ENCODE measurements around the gene MTRFR. TPM values are rescaled to one million over a fixed set of nuclear protein-coding genes. Genes with fewer than 3 reads are reported as not detected.
"Not testable (repeated sequence)": the region's sequence is repeated elsewhere in the genome, so short reads cannot be mapped to it uniquely, and the experiment has no call there.

The MTRFR gene
- total and polyA plus RNA-seq, 2 donors (not counting 3 experiments of a cell fraction or from before 2014, with no cell fraction given), result 9.1 to 14.4 TPM

GRCh38 chr12:123207815-123208214, 25.4 kb upstream of the MTRFR start:
- H3K79me2 ChIP-seq (ENCODE audit: control insufficient read depth, insufficient read depth, low read length); H3K4me3 ChIP-seq (replicated peaks in 1 of 3; ENCODE audit: insufficient read depth in 1 of 3, low read depth in 1 of 3, low read length in 3 of 3); H3K36me3 ChIP-seq (ENCODE audit: control insufficient read depth in 2 of 2, extremely low read depth in 1 of 2, insufficient read depth in 2 of 2, low read length in 2 of 2); DNase-seq (ENCODE audit: low read depth, low spot score); H2AFZ ChIP-seq (ENCODE audit: low read depth, low read length); H3K4me1 ChIP-seq (ENCODE audit: control insufficient read depth, extremely low read depth, insufficient read depth, low read length); H4K20me1 ChIP-seq (replicated peaks; ENCODE audit: control insufficient read depth, extremely low read depth, insufficient read depth, low read length); dilution Hi-C loops (cut with MboI; ENCODE audit: extremely low pct_ligation_motif_present, low sequenced_read_pairs); FAIRE-seq; H3K9ac ChIP-seq (replicated peaks; ENCODE audit: extremely low read depth, insufficient read depth, low read length); intact Hi-C loops (cut with micrococcal nuclease); H3K9me3 ChIP-seq (replicated peaks; ENCODE audit: control insufficient read depth, insufficient read depth, low read length); H3K27me3 ChIP-seq (ENCODE audit: control insufficient read depth in 2 of 2, insufficient read depth in 2 of 2, low read length in 2 of 2); H3K27ac ChIP-seq (ENCODE audit: insufficient read depth, low read depth, low read length); H3K4me2 ChIP-seq (ENCODE audit: insufficient read depth, low read length); BruUV-seq (replicated peaks); H3K9me1 ChIP-seq (replicated peaks; ENCODE audit: control insufficient read depth, extremely low read depth, insufficient read depth, low read length): not testable (repeated sequence)
- CTCF ChIA-PET, result interaction anchor here (1.2 to 1.5 kb wide), 2 partner anchors 27 to 49 kb away, joined by 3 read pairs; no protein-coding TSS in a partner anchor
- POLR2A ChIA-PET, result interaction anchor here (0.7 kb wide), 2 partner anchors 19 to 377 kb away, joined by 4 to 5 read pairs; no protein-coding TSS in a partner anchor

- Histone ChIP-seq H3K27ac (ENCODE audit: insufficient read depth, low read depth, low read length) (no peak overlapping the region), H3K4me1 (ENCODE audit: control insufficient read depth, extremely low read depth, insufficient read depth, low read length) (no peaks in the 10 kb centered on the region), H3K27me3 (ENCODE audit: control insufficient read depth in 2 of 2, insufficient read depth in 2 of 2, low read length in 2 of 2) (no peaks in the 10 kb centered on the region), H3K36me3 (ENCODE audit: control insufficient read depth in 2 of 2, extremely low read depth in 1 of 2, insufficient read depth in 2 of 2, low read length in 2 of 2) (peaks cover 0 to 2% of the 10 kb centered on the region in 2 experiments), H3K9me1 (replicated peaks; ENCODE audit: control insufficient read depth, extremely low read depth, insufficient read depth, low read length) (no peaks in the 10 kb centered on the region), H3K9ac (replicated peaks; ENCODE audit: extremely low read depth, insufficient read depth, low read length) (no peak overlapping the region), H3K9me3 (replicated peaks; ENCODE audit: control insufficient read depth, insufficient read depth, low read length) (no peaks in the 10 kb centered on the region), H3K79me2 (ENCODE audit: control insufficient read depth, insufficient read depth, low read length) (peaks cover 7% of the 10 kb centered on the region), H2AFZ (ENCODE audit: low read depth, low read length) (no peak overlapping the region), H3K4me2 (ENCODE audit: insufficient read depth, low read length) (no peak overlapping the region), H4K20me1 (replicated peaks; ENCODE audit: control insufficient read depth, extremely low read depth, insufficient read depth, low read length) (no peaks in the 10 kb centered on the region), H3K4me3 (replicated peaks in 1 of 3; ENCODE audit: insufficient read depth in 1 of 3, low read depth in 1 of 3, low read length in 3 of 3) (no peak overlapping the region)
- CTCF ChIA-PET, result interaction anchor here (0.9 to 1.4 kb wide), 2 partner anchors 9 to 15 kb away, joined by 4 to 6 read pairs; partner anchors contain the start of gene MPHOSPH9
- no TSS peak for BruUV-seq (replicated peaks)
- DNase-seq (ENCODE audit: low read depth, low spot score) (no peak), FAIRE-seq (no peak)
- POLR2A ChIA-PET, result interaction anchor here (1.0 kb wide), 2 partner anchors 9 to 10 kb away, joined by 3 read pairs; partner anchors contain the start of genes MPHOSPH9 and MTRFR
- intact Hi-C loops (cut with micrococcal nuclease), result no loop called here
- dilution Hi-C loops (cut with MboI; ENCODE audit: extremely low pct_ligation_motif_present, low sequenced_read_pairs), result no loop called here
- TF ChIP-seq JUN (IDR thresholded peaks at IDR 0.05; ENCODE audit: borderline replicate concordance, insufficient read depth, insufficient read length, low read depth) (no peak), MYC (IDR thresholded peaks at IDR 0.05; ENCODE audit: low read depth, low read length) (no peak), POLR2AphosphoS5 (IDR thresholded peaks at IDR 0.05; ENCODE audit: insufficient read depth, low read depth, low read length) (no peak), FOS (IDR thresholded peaks at IDR 0.05; ENCODE audit: borderline replicate concordance, insufficient read depth, low read length) (no peak), GATA2 (IDR thresholded peaks at IDR 0.05; ENCODE audit: insufficient read depth, insufficient read length, low read depth, low read length) (no peak), EZH2 (IDR thresholded peaks at IDR 0.05; ENCODE audit: borderline replicate concordance, low read depth, low read length, severe bottlenecking) (no peak), POLR2A (IDR thresholded peaks at IDR 0.05; ENCODE audit: low read depth, low read length) (no peak)
- TF ChIP-seq, protein P1, sequence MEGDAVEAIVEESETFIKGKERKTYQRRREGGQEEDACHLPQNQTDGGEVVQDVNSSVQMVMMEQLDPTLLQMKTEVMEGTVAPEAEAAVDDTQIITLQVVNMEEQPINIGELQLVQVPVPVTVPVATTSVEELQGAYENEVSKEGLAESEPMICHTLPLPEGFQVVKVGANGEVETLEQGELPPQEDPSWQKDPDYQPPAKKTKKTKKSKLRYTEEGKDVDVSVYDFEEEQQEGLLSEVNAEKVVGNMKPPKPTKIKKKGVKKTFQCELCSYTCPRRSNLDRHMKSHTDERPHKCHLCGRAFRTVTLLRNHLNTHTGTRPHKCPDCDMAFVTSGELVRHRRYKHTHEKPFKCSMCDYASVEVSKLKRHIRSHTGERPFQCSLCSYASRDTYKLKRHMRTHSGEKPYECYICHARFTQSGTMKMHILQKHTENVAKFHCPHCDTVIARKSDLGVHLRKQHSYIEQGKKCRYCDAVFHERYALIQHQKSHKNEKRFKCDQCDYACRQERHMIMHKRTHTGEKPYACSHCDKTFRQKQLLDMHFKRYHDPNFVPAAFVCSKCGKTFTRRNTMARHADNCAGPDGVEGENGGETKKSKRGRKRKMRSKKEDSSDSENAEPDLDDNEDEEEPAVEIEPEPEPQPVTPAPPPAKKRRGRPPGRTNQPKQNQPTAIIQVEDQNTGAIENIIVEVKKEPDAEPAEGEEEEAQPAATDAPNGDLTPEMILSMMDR (IDR thresholded peaks at IDR 0.05; ENCODE audit: extremely low read depth in 1 of 2, insufficient read depth in 1 of 2, low read depth in 1 of 2, low read length in 2 of 2), result no peak
- TF ChIP-seq, protein P2, sequence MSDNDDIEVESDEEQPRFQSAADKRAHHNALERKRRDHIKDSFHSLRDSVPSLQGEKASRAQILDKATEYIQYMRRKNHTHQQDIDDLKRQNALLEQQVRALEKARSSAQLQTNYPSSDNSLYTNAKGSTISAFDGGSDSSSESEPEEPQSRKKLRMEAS (IDR thresholded peaks at IDR 0.05; ENCODE audit: insufficient read depth, insufficient read length), result no peak
Observed at GRCh38 chr12:123223241-123223668, 10.0 kb upstream of the MTRFR start.
